ENCODE results near the gene KISS1R.

GRCh38 chr19:954272-954671 lies 37.1 kb downstream of the KISS1R start:
- no peak for TF ChIP-seq CTCF (conservative IDR thresholded peaks at IDR 0.05 in 1 of 2, IDR thresholded peaks at IDR 0.05 in 1 of 2; ENCODE audit: low read depth in 1 of 2, low read length in 2 of 2)
- no peak for TF ChIP-seq EZH2 (IDR thresholded peaks at IDR 0.05; ENCODE audit: low read length, missing control alignments)

Data from fibroblast of lung (primary cell).